Chondrocyte (in vitro differentiated cells): ENCODE data around the gene SLC25A42. TPM values are rescaled to one million over a fixed set of nuclear protein-coding genes. Genes with fewer than 3 reads are reported as not detected.
A peak's percentile ranks its signal among the peaks of the same experiment; 100 is the strongest.

ENCODE experiments used
- DNase-seq: peaks from one replicate; pipeline ENCODE4 v3.0.0; 2021; ENCODE audit warnings: mixed read lengths, low spot score
- H3K27ac Mint-ChIP-seq: one replicate; pipeline ENCODE4 v1.8.0; 2021; ENCODE audit warnings: mild to moderate bottlenecking, moderate library complexity, mixed read lengths; ENCODE audit not compliant: unreplicated experiment
- H3K27me3 Mint-ChIP-seq: 2 replicates; pipeline ENCODE4 v1.8.0; 2021; ENCODE audit warnings: low read depth, mixed read lengths
- H3K36me3 Mint-ChIP-seq: 2 replicates; pipeline ENCODE4 v1.8.0; 2021; ENCODE audit warnings: low read depth, mixed read lengths
- H3K4me1 Mint-ChIP-seq: 2 replicates; pipeline ENCODE4 v1.8.0; 2021; ENCODE audit warnings: low read depth, mild to moderate bottlenecking, mixed read lengths
- H3K4me3 Mint-ChIP-seq: one replicate; pipeline ENCODE4 v1.8.0; 2021; ENCODE audit warnings: mild to moderate bottlenecking, moderate library complexity, mixed read lengths; ENCODE audit not compliant: unreplicated experiment
- H3K9me3 Mint-ChIP-seq: 2 replicates; pipeline ENCODE4 v1.8.0; 2021; ENCODE audit warnings: low read depth, mixed read lengths
- CTCF ChIP-seq: fragments of 200-600 bp; sonication (generic); IDR thresholded peaks from 2 replicates; pipeline ENCODE4 v1.5.0; 2021; ENCODE audit warnings: antibody characterized with exemption, mild to moderate bottlenecking, moderate library complexity
- total RNA-seq: library from RNA; stranded (reverse); gene quantifications from 3 replicates; pipeline ENCODE4 v1.2.1, GENCODE V29; 2021

Gene SLC25A42
- total RNA-seq, 1 donor from 2014 or later, result 8.9 TPM

GRCh38 chr19:19064098-19064722 is 416 bp downstream of the SLC25A42 start:
- Mint-ChIP-seq H3K36me3 (no peaks in the 10 kb centered on the region), H3K4me3 (peak overlapping the region; percentile 77), H3K9me3 (no peaks in the 10 kb centered on the region), H3K4me1 (peaks cover 28% of the 10 kb centered on the region), H3K27me3 (no peaks in the 10 kb centered on the region), H3K27ac (peak overlapping the region; percentile 43)
- TF ChIP-seq CTCF, result peak; percentile 55
- DNase-seq, result no peak

GRCh38 chr19:19064811-19065745 is 1.3 kb downstream of the SLC25A42 start:
- DNase-seq, result no peak
- H3K27me3 Mint-ChIP-seq, result no peaks in the 10 kb centered on the region
- TF ChIP-seq CTCF, result no peak
- H3K36me3 Mint-ChIP-seq, result no peaks in the 10 kb centered on the region
- H3K9me3 Mint-ChIP-seq, result no peaks in the 10 kb centered on the region
- H3K4me1 Mint-ChIP-seq, result peaks cover 28% of the 10 kb centered on the region
- H3K4me3 Mint-ChIP-seq, result peak overlapping the region; percentile 77
- H3K27ac Mint-ChIP-seq, result peak overlapping the region; percentile 43

GRCh38 chr19:19067276-19068072 is 3.7 kb downstream of the SLC25A42 start:
- no peaks in the 10 kb centered on the region for H3K27me3 Mint-ChIP-seq
- H3K36me3 Mint-ChIP-seq, result no peaks in the 10 kb centered on the region
- H3K4me3 Mint-ChIP-seq, result no peak overlapping the region
- no peak for DNase-seq
- no peaks in the 10 kb centered on the region for H3K9me3 Mint-ChIP-seq
- H3K4me1 Mint-ChIP-seq, result peaks cover 22% of the 10 kb centered on the region
- H3K27ac Mint-ChIP-seq, result no peak overlapping the region
- TF ChIP-seq CTCF, result no peak

- DNase-seq, result no peak
- Mint-ChIP-seq H3K27ac (no peak overlapping the region), H3K27me3 (no peaks in the 10 kb centered on the region), H3K9me3 (no peaks in the 10 kb centered on the region), H3K4me1 (peaks cover 14% of the 10 kb centered on the region), H3K36me3 (peaks cover 1% of the 10 kb centered on the region), H3K4me3 (no peak overlapping the region)
- TF ChIP-seq CTCF, result no peak
These were observed 5.2 kb downstream of the SLC25A42 start for GRCh38 chr19:19068659-19069654.
